Adrenal gland (tissue), 12 donors: ENCODE data around the gene MGAT4A. TPM values are rescaled to one million over a fixed set of nuclear protein-coding genes. Genes with fewer than 3 reads are reported as not detected.
"Not testable (repeated sequence)": the region's sequence is repeated elsewhere in the genome, so short reads cannot be mapped to it uniquely, and the experiment has no call there.

Source experiments
- DNase-seq, 7 donors: peaks; one replicate each; pipeline ENCODE4 v3.0.0-alpha.2; 2019 to 2020
- H3K27ac ChIP-seq, 5 donors: fragments of 200-600 bp; sonication (generic) in 4 of 5; 1 replicate in 3 of 5; 2 replicates in 2 of 5; pipeline versions ENCODE4 v1.5.1 to v1.8.0; 2016 to 2020; ENCODE audit warnings: mild to moderate bottlenecking in 1 of 5
- H3K27me3 ChIP-seq: fragments of 200-600 bp; 2 replicates; pipeline ENCODE4 v1.8.0; 2021
- H3K36me3 ChIP-seq, 2 donors: fragments of 200-600 bp; replicated peaks in 1 of 2; 1 replicate in 1 of 2; 2 replicates in 1 of 2; pipeline versions ENCODE4 v1.5.1 to v1.8.0; 2018 to 2022
- H3K4me1 ChIP-seq, 2 donors: fragments of 200-600 bp; replicated peaks in 1 of 2; 1 replicate in 1 of 2; 2 replicates in 1 of 2; pipeline versions ENCODE4 v1.5.1 to v1.8.0; 2018 to 2021
- H3K4me3 ChIP-seq, 4 donors: fragments of 200-600 bp; sonication (generic) in 3 of 4; one replicate each; pipeline ENCODE4 v1.5.1; 2016 to 2018
- H3K9me3 ChIP-seq, 3 donors: fragments of 200-600 bp; sonication (generic) in 1 of 3; replicated peaks in 1 of 3; 1 replicate in 2 of 3; 2 replicates in 1 of 3; pipeline versions ENCODE4 v1.5.1 to v1.8.0; 2016 to 2021
- POLR2A ChIP-seq, 2 donors: fragments of 450-650 bp; IDR thresholded peaks; one replicate each; pipeline ENCODE4 v1.6.1; 2017; ENCODE audit warnings: antibody characterized with exemption in 2 of 2, mild to moderate bottlenecking in 2 of 2, moderate library complexity in 1 of 2
- WGBS, 4 donors: extraction: QIAGEN DNeasy Blood & Tissue Kit in 2 of 4; methylation state at CpG; one replicate each; pipeline versions ENCODE4 v1.1.5 to v1.1.7; 2013 to 2017; 5-methylcytosine and 5-hydroxymethylcytosine counted together
- intact Hi-C, 2 donors: fragments of 100-400 bp; cut with DNase I; formaldehyde crosslinking; loops; one replicate each; pipeline versions ENCODE4 v1.14.1 to v1.15.0; 2022 to 2023
- polyA plus RNA-seq, 3 donors: library from polyadenylated mRNA; stranded (reverse); fragments of 200-250 nt in 2 of 3; fragments of 350-450 nt in 1 of 3; fragmentation: Illumina TruSeq in 1 of 3; extraction: RNeasy Lipid Tissue Mini Kit (QIAGEN cat#74804) in 1 of 3; gene quantifications; one replicate each; pipeline ENCODE4 v1.2.3, GENCODE V29; 2013 to 2014
- total RNA-seq, 9 donors: library from RNA; depleted of rRNA in 4 of 9; stranded (reverse); fragments of >200 nt in 4 of 9; fragments of 120-200 nt in 1 of 9; fragmentation: NEBNext Ultra II Directional in 1 of 9; extraction: Animal tissue kit (Norgen Biotek cat#: 25700) in 1 of 9; gene quantifications; one replicate each; pipeline versions ENCODE4 v1.1.0 to v1.2.4, GENCODE V29; 2013 to 2023
- TF ChIP-seq, protein P1 (sequence below), 6 experiments: fragments of 450-650 bp in 4 of 6; fragments of 200-600 bp in 2 of 6; sonication (generic) in 1 of 6; IDR thresholded peaks; 1 replicate in 5 of 6; 2 replicates in 1 of 6; pipeline versions ENCODE4 v1.5.1 to v1.8.0; 2016 to 2021; ENCODE audit warnings: antibody characterized with exemption in 6 of 6, mild to moderate bottlenecking in 2 of 6, moderate library complexity in 1 of 6
- donor health status: healthy with polysubstance abuse.
- donor health status: Bipolar disorder and iron deficiency.
- donor health status: DM: yes; HTN: yes; CAD: no.
- donor health status: DM: no; HTN: no; CAD: no.
- donor health status: DM: no; HTN: no; CAD: no.
- donor health status: DM: yes; HTN: yes; CAD: no.

The MGAT4A gene
- total and polyA plus RNA-seq, 12 donors, result 5.2 to 34.4 (median 18.7) TPM

DNA sequence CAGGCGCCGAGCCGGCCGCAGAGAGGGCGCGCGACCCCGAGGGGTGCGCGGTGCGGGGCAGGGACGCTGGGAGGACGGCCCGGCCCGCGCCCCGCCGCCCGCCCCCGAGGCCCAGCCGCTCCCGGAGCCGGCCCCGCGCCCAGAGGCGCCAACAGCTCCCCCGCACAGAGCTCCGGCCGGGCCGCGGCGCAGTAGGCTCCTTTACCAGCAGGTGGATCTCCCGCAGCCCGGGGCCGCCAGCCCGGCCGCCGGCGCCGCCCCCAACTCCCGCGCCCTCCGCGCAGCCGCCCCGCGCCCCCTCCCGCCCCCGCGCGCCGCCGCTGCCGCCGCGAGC, 258 bp downstream of the MGAT4A start:
- DNase-seq, result peak in 6 of 7 donors; percentile 48 to 65 (median 57)
- H3K4me3 ChIP-seq, result peak overlapping the region in 2 of 4 donors; percentile 84 to 96
- H3K27me3 ChIP-seq, result no peaks in the 10 kb centered on the region
- peaks cover 5 to 29% of the 10 kb centered on the region in 2 donors for H3K4me1 ChIP-seq
- H3K27ac ChIP-seq, result peak overlapping the region in 3 of 5 donors; percentile 51 to 89 (median 81)
- H3K9me3 ChIP-seq, result no peaks in the 10 kb centered on the region
- WGBS, 4 donors, result 1 to 2% (median 1%) methylated on average over 9 to 54 of the region's 56 CpGs; no CpG with 5 or more reads in 1 of the 4 donors
- intact Hi-C loops, result no loop called here
- no peak for TF ChIP-seq POLR2A (IDR thresholded peaks at IDR 0.05)
- TF ChIP-seq, protein P1, sequence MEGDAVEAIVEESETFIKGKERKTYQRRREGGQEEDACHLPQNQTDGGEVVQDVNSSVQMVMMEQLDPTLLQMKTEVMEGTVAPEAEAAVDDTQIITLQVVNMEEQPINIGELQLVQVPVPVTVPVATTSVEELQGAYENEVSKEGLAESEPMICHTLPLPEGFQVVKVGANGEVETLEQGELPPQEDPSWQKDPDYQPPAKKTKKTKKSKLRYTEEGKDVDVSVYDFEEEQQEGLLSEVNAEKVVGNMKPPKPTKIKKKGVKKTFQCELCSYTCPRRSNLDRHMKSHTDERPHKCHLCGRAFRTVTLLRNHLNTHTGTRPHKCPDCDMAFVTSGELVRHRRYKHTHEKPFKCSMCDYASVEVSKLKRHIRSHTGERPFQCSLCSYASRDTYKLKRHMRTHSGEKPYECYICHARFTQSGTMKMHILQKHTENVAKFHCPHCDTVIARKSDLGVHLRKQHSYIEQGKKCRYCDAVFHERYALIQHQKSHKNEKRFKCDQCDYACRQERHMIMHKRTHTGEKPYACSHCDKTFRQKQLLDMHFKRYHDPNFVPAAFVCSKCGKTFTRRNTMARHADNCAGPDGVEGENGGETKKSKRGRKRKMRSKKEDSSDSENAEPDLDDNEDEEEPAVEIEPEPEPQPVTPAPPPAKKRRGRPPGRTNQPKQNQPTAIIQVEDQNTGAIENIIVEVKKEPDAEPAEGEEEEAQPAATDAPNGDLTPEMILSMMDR (IDR thresholded peaks at IDR 0.05), result peak in 2 of 6 experiments; percentile 8 to 35
- H3K36me3 ChIP-seq, result no peaks in the 10 kb centered on the region

DNA sequence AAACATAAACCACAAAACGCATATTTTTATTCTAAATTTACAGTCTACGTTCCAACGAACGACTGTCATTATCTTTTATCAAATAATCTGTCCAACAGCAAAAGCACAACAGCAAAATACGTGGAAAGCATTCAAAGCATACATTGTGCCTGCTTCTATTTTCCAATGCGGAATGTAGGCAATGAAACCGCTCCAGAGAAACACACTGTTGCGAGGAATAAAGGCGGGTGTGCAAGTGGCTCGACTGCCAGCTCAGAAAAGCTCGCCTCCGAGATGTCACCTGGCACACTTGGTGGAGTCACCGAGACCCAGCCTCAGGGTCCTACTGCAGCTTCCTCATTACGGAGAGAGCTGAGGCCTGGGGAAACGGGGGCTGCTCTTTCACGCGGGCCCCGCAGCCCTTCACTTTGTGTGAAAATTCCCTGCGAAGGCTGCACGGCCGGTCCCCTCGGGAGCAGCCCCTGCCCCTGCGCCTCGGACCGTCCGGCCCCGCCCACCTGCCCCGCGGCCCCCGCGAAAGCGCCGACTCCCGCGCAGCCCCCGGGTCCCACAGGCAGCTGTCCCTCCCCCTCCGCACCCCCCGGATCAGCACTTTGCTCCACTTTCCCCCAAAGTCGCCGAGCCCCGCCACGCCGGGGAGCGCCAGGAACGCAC, 752 bp downstream of the MGAT4A start:
- H3K27me3 ChIP-seq, result no peaks in the 10 kb centered on the region
- H3K4me1 ChIP-seq, result peaks cover 5 to 31% of the 10 kb centered on the region in 2 donors
- 0 to 2% (median 1%) methylated on average over 13 to 45 of the region's 45 CpGs for WGBS, 4 donors
- peak overlapping the region in 3 of 4 donors; percentile 1 to 96 (median 84) for H3K4me3 ChIP-seq
- intact Hi-C loops, result no loop called here
- DNase-seq, result peak; percentile 46 to 80 (median 61)
- no peaks in the 10 kb centered on the region for H3K36me3 ChIP-seq
- H3K9me3 ChIP-seq, result no peaks in the 10 kb centered on the region
- TF ChIP-seq POLR2A (IDR thresholded peaks at IDR 0.05), result no peak
- TF ChIP-seq, protein P1 (IDR thresholded peaks at IDR 0.05), result no peak
- H3K27ac ChIP-seq, result peak overlapping the region in 3 of 5 donors; percentile 51 to 89 (median 81)

DNA sequence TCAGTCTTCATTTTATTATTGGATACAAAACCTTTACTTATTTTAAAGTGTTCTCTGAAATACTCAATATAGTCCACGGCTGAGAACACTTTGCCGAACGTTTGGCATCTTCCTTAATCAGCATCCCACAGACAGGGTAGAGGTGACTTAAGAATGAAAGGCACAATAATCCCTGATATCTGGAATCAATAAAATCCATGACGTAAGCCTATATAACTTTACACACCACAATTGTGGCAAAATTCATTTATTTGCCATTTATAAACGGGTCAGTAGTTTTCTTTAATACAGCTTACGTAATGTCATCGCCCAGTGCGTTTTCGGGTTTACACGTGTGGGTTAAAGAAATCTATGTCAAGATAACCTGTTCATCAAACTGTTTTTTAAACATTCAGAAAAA, 1.3 kb downstream of the MGAT4A start:
- Histone ChIP-seq H3K27ac (peak overlapping the region in 3 of 5 donors; percentile 51 to 89 (median 81)), H3K27me3 (no peaks in the 10 kb centered on the region), H3K9me3 (no peaks in the 10 kb centered on the region), H3K36me3 (no peaks in the 10 kb centered on the region), H3K4me1 (peaks cover 5 to 31% of the 10 kb centered on the region in 2 donors), H3K4me3 (peak overlapping the region in 3 of 4 donors; percentile 1 to 96 (median 84))
- 50 to 63% (median 53%) methylated on average over 10 of the region's 10 CpGs for WGBS, 4 donors
- no peak for DNase-seq
- intact Hi-C loops, result no loop called here
- no peak for TF ChIP-seq POLR2A (IDR thresholded peaks at IDR 0.05)
- TF ChIP-seq, protein P1 (IDR thresholded peaks at IDR 0.05), result no peak

DNA sequence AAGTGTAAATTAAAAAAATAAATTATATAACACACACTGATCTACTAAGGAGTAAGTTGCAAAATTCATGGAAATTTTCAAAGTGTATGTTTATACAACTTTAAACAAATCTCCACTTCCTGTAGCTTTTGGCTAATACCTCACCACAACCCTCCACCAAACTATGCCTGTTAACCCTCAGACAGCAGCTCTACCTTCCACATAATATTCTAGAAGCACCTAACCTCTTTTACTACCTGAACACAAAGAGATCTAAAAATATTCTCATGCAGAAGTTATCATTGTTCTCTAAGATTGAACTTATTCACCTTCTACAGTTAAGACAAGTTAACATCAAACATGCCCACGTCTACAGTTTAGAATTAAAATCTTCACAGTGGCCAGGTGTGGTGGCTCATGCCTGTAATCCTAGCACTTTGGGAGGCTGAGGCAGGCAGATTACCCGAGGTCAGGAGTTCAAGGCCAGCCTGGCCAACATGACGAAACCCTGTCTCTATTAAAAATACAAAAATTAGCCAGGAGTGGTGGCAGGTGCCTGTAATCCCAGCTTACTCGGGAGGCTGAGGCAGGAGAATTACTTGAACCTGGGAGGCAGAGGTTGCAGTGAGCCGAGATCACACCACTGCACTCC, 2.7 kb downstream of the MGAT4A start:
- H3K36me3 ChIP-seq, H3K9me3 ChIP-seq, intact Hi-C loops, H3K27me3 ChIP-seq, H3K4me3 ChIP-seq, DNase-seq: not testable (repeated sequence)
- Histone ChIP-seq H3K27ac (peak overlapping the region in 1 of 5 donors; percentile 31), H3K4me1 (peaks cover 5 to 31% of the 10 kb centered on the region in 2 donors)
- 57 to 73% (median 70%) methylated on average over 5 of the region's 5 CpGs for WGBS, 4 donors
